GM21825 (cell line): ENCODE results near the gene MRPS25.

Experiments used
- ATAC-seq: cut with Tn5 transposase; IDR thresholded peaks from one replicate; pipeline ENCODE4 v1.9.1; 2021; ENCODE audit warnings: mild to moderate bottlenecking, moderate library complexity; ENCODE audit not compliant: unreplicated experiment

The MRPS25 gene

GRCh38 chr3:15064835-15065549 is at the start of gene MRPS25:
Gene MRPS25 (minus strand): TSS chr3:15065315. CDS start chr3:15065194, 121 bp downstream.
- peak; percentile 96 for ATAC-seq

GRCh38 chr3:15113884-15114283 is 48.8 kb upstream of the MRPS25 start:
- no peak for ATAC-seq

- no peak for ATAC-seq
Measured at GRCh38 chr3:15113471-15113870, 48.4 kb upstream of the MRPS25 start.

GRCh38 chr3:15112011-15112410 is 46.9 kb upstream of the MRPS25 start:
- ATAC-seq, result no peak

- no peak for ATAC-seq
Measured at GRCh38 chr3:15110206-15110605, 45.1 kb upstream of the MRPS25 start.

GRCh38 chr3:15108869-15109268 is 43.8 kb upstream of the MRPS25 start:
- ATAC-seq, result no peak

- ATAC-seq, result peak; percentile 77
Measured at GRCh38 chr3:15108082-15108545, 43.0 kb upstream of the MRPS25 start.

DNA sequence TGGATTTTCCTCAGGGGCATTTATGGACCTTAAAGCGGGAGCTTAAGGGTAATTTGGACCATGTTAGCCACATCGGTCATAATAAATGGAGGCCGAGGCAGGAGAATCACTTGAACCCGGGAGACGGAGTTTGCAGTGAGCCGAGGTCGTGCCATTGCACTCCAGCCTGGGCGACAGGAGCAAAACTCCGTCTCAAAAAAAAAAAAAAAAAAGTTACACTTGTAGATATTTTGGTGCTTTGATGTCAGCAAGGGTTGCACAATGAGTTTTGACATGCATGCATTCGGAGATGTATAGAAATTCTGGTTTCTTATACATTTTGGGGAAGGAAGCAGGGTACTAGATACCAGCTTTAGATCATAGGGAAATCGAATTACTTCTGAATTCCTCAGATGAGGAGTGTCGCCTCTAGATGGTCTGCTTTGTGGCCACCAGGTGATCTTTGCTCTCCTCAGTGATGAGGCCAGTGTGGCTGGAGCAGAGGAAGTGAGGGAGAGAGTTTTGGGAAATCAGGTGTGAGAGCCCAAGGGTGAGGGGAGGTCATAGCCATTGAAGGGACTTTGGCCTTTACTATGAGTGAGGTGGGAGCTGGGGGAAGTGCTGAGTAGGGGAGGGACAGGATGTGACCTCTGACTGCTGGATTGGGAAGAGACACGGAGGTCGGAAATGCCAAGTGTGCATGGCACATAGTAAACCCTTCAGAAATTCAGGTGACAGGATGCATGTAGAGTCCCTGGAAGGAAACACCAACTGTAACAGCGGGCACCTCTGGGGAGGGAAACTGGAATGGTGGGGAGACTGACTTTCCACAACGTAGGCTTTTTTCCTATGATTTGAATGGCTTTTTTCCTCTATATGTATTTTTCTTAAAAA is 42.2 kb upstream of the MRPS25 start:
- ATAC-seq, result no peak

GRCh38 chr3:15102836-15103235 is 37.7 kb upstream of the MRPS25 start:
- no peak for ATAC-seq

DNA sequence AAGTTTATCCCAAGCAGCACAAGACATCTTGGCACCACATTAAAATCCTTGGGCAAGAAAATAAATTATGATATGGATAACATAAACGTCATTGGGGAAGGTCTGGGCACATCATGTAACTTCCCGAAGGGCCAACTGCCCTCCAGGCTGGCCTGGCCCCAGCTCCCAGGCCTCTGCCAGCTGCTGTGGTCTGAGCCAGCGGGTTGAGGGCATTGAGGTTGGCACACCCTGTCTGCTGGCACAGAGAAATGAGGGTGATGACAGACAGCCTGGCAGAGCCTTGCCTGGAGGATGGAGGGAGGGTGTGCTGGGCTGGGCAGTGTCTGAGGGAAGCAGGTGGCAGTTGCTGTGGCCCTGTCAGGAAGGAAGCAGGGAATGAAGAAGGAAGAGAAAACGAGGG is 37.1 kb upstream of the MRPS25 start:
- ATAC-seq, result no peak

DNA sequence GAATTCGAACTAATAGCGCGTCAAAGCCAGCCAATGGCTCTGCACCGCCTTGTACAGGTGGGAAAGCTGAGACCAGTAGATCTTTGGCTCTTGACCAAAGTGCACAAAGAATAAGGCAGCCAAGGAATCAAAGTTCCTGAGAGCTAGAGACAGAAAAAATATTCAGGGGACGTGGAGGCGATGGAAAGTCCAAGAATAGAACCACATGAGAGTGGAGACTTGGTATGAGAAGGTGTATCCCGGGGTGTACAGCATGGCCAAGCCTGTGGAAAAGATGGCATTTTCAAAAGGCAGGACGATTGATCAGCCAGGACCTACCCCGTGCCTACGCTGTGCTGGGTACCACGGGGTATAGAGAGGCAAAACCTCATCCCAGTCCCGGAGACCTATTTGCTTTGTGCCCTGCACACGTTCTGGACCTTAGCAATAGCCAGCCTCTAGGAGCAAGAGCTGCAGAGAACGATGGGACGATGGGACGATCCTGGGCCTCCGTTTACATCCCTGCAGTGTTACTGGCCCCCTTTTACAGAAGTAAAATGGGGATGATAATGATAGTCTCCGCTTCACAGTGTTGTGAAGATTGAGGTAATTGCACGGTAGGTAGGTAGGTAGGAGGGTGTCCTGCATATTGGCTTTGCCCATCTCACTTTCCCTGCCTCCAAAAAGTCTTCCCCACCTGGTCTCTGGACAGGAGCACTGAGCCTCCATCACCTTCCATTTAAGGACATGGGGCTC is 34.4 kb upstream of the MRPS25 start:
- no peak for ATAC-seq

DNA sequence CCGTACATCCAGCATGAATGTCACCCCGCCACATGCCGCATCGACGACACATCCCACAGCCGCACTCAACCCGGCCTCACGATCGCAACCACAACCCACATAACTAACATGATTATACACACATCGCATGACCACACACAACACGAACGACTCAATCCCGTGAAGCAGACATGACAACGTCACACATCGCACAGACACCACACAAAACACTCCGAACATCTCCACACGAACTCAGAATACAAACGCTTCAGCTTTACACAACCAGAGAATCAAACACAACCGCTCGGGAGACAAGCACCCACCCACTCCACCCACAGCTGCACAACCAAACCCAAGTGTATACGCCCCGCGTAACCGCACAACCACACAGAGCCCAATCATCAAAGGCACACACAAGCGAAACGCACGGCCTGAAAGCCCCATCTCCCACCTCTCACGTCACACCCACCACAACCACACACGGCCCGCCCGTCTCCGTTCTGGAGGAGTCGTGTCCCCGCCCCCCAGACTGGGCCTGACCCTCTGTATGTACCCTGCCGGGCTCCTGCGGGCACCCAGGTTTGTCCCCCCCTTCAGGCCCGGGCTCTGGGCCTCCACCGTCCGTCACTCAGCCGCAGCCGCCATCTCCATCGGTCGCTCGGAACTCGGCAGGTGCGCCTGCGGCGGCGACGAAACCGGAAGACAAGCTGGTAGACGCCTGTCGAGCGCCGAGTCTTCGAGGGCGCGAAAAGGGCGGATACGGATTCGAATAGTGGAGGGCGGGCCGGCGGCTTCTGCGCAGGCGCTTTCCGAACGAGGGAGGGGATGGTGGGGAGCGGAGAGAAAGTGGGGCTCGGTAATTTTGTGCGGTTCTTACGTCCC is 33.6 kb upstream of the MRPS25 start, which contains the start of gene RBSN:
Gene RBSN, minus strand, starts transcription at position 646 of the 861 bp plus-strand sequence. CDS start 3,028 bp downstream, outside the sequence.
- ATAC-seq, result peak; percentile 88

DNA sequence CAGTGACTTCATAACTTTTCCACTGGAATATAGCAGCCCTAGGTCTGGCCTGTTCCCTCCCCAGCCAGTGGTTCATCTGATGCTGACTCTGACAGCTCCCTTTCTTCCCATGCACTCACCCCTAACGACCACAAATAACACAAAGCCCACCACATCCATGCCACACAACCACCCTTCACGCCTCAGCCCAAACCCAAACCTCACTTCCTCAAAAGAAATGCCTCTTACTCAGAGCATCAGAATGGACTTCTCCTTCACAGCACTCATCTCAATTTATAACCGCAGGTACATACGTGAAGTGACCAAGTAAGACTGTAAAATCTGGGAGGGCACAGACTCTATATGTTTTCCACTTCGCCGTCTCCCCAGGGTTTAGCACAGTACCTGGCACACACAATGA is 32.8 kb upstream of the MRPS25 start:
- no peak for ATAC-seq

DNA sequence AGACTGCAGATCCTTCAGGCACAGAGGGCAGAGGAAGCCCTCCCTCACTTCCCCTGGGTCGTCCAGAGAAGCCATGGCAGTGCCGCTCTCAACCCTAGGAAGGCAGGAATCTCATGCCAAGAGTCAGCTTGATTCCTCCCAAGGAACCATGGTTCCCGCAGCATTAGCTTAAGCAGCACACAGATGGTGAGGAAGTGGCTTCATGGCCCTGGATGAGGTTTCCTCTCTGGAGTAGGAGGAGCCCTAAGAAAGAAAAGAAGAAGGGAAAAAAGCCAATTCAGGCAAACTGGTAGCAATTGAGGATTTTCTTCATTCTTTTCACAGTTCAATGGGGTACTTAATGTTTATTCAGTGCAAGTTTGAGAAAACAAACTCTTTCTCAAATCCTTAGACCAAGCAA is 30.9 kb upstream of the MRPS25 start:
- ATAC-seq, result no peak

DNA sequence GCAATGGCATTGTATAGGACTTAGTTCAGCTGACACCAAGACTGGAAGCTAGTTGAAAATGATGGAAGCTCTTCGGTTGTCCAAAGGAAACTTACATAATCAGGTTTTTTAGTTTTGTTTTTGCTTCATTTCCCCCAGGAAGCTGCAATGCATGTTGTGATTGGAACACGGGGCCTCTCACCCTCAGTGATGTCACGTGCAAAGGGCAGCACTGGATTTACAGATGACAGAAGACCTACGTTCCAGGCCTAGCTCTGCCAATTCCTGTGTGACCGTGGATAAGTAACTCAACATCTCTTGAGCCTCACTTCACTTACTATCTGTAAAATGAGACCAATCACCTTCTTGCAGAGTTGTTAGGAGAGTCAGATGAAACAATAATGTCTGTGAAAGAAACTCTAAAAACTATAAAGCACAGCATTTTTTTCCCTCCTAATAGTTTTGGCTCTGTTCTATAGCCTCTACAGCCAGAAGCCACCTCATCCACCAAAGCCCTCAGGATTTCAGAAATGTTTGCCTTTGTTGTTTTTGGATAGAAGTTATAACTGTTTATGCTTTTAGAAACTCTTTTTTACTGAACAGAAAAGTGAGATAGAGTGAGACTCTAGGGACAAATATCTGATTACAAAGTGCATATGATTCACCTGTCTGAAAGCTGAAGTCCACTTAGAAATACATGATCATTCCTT is 29.2 kb upstream of the MRPS25 start:
- ATAC-seq, result no peak

GRCh38 chr3:15092686-15093085 is 27.6 kb upstream of the MRPS25 start:
- ATAC-seq, result no peak

DNA sequence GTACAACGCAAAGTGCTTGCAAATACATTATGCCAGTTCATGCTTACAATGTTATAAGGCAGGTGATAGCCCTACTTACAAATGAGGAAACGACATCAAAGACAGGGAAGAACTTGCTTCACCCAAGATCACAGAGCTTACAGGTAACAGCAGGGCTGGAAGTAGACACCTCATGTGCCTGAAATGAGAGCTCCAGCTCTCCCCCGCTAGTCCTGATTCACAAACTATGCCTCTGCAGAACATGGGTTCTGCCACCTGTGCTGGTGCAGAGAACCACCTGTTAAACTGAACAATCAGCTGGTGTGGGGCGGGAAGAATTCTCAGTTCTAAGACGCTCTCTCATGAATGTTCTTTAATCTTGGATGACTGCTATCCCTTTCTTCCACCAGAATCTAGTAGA is 26.5 kb upstream of the MRPS25 start:
- ATAC-seq, result no peak

DNA sequence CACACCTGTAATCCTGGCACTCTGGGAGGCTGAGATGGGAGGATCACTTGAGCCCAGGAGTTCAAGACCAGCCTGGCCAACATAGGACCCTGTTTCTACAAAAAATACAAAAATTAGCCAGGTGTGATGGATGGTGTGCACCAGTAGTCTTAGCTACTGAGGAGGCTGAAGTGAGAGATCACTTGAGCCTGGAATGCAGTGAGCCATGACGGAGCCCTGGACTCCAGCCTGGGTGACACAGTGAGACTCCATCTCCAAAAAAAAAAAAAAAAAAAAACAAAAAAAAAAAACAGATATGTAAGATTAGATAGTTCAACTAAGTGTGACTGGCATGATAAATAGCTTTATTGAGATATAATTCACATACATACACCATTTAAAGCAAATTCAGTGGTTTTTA is 24.1 kb upstream of the MRPS25 start:
- ATAC-seq, result no peak

DNA sequence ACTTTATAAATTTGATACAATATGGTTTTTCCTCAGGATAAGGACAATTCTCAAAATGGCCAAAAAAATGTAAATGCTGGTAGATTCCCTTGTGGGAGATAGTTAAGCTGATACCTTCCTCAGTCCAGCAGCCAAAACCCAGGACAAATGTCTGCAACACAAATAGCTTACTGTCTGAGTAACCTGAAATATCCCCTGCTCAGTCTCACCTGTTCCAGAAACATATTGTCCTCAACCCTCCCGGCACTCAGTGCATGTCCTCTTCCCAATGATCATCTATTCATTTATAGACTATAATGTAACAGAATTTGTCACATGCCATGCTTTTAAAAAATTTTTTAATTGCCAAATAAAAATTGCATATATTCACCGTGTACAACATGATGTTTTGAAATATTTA is 21.6 kb upstream of the MRPS25 start:
- ATAC-seq, result no peak

DNA sequence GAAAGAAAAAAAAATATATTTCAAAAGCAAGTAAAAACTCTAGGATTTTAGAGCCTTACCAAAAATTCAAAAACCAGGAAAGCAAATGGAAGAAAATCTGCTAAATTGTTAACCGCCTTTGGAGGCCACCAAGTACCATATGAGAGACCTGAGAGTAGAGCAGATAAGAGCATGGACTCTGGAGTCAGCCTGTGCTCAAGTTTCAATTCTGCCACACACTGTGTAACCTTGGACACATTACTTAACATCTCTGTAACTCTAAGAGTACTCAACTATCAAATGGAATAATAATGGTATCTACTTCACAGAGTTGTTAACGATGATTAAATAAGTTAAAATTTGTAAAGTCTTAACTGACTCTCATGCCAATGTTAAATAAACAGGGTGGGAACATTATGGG is 21.1 kb upstream of the MRPS25 start:
- ATAC-seq, result no peak
